Colonic mucosa (tissue), 4 donors: ENCODE measurements around the gene GRHL3. TPM values are rescaled to one million over a fixed set of nuclear protein-coding genes. Genes with fewer than 3 reads are reported as not detected.

Experiments used
- DNase-seq: peaks from one replicate; pipeline ENCODE4 v3.0.0-alpha.2; 2020
- H3K27ac ChIP-seq: fragments of 200-600 bp; one replicate; pipeline ENCODE4 v1.8.0; 2021
- H3K27me3 ChIP-seq: fragments of 200-600 bp; one replicate; pipeline ENCODE4 v1.8.0; 2021
- H3K36me3 ChIP-seq: fragments of 200-600 bp; one replicate; pipeline ENCODE4 v1.8.0; 2021
- H3K4me1 ChIP-seq: fragments of 200-600 bp; one replicate; pipeline ENCODE4 v1.8.0; 2021; ENCODE audit warnings: mild to moderate bottlenecking
- H3K4me3 ChIP-seq: fragments of 200-600 bp; one replicate; pipeline ENCODE4 v1.8.0; 2021
- H3K9ac ChIP-seq, 2 donors: one replicate each; pipeline ENCODE4 v1.7.0; 2013; ENCODE audit warnings: control low read depth in 2 of 2, low read depth in 2 of 2, low read length in 2 of 2
- H3K9me3 ChIP-seq: fragments of 200-600 bp; one replicate; pipeline ENCODE4 v1.8.0; 2021
- intact Hi-C: fragments of 100-400 bp; cut with DNase I; formaldehyde crosslinking; loops from one replicate; pipeline ENCODE4 v1.14.1; 2022
- total RNA-seq, 2 donors: library from RNA; stranded (reverse); fragmentation: NEBNext Ultra II Directional in 1 of 2; extraction: Animal tissue kit (Norgen Biotek cat#: 25700) in 1 of 2; gene quantifications; one replicate each; pipeline ENCODE4 v1.2.1, GENCODE V29; 2021
- TF ChIP-seq, protein P1 (sequence below): fragments of 200-600 bp; IDR thresholded peaks from one replicate; pipeline ENCODE4 v1.8.0; 2022; ENCODE audit warnings: antibody characterized with exemption, mild to moderate bottlenecking
- donor health status: healthy.
- donor health status: DM: no; HTN: no; CAD: no.
- donor health status: DM: no; HTN: no; CAD: no.

Gene GRHL3
- total RNA-seq, 2 donors from 2014 or later = 0.64 to 1.5 TPM

DNA sequence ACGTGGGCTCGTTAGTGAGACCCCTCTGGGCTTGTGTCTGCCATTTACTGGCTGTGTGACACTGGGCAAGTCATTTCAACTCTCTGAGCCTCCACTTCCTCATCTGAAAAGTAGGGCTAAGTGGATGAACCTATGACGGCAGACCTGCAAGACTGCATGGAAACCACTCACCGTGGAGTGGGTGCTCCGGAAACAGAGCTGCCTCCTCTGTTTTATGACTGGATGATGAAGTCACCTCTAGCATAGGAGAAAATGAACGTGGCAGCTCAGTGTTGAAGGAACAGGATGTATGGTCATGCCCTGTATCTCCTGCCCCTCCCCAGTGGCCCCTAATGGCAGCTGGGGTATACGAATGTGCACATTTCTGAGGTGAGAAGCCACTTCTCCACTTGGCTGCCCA, 53.9 kb downstream of the GRHL3 start:
- DNase-seq = no peak
- Histone ChIP-seq H3K36me3 (no peaks in the 10 kb centered on the region), H3K4me3 (no peak overlapping the region), H3K27ac (no peak overlapping the region), H3K9me3 (no peaks in the 10 kb centered on the region), H3K27me3 (no peaks in the 10 kb centered on the region), H3K4me1 (no peaks in the 10 kb centered on the region), H3K9ac (no peak overlapping the region)
- intact Hi-C loops = no loop called here
- TF ChIP-seq, protein P1, sequence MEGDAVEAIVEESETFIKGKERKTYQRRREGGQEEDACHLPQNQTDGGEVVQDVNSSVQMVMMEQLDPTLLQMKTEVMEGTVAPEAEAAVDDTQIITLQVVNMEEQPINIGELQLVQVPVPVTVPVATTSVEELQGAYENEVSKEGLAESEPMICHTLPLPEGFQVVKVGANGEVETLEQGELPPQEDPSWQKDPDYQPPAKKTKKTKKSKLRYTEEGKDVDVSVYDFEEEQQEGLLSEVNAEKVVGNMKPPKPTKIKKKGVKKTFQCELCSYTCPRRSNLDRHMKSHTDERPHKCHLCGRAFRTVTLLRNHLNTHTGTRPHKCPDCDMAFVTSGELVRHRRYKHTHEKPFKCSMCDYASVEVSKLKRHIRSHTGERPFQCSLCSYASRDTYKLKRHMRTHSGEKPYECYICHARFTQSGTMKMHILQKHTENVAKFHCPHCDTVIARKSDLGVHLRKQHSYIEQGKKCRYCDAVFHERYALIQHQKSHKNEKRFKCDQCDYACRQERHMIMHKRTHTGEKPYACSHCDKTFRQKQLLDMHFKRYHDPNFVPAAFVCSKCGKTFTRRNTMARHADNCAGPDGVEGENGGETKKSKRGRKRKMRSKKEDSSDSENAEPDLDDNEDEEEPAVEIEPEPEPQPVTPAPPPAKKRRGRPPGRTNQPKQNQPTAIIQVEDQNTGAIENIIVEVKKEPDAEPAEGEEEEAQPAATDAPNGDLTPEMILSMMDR = no peak

DNA sequence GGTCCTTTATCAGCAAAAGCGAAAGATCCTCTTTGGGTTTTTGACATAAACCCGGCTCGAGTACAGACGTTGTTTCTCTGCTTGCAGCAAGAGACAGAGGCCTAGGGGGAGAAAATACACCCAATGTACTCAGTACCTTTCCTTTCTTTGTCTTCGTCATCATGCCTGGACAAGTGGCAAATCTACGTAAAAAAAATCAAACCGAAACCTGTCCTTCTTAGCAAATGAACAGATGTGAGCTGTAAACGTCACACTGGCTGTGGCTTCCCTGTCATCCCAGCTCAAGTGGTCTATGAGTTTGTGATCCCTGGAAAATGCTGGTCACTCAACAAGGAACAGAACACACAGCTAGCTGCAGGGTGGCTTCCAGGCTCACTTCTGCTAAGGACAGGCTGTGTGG, 54.6 kb downstream of the GRHL3 start:
- intact Hi-C loops = no loop called here
- no peaks in the 10 kb centered on the region for H3K9me3 ChIP-seq
- DNase-seq = no peak
- TF ChIP-seq, protein P1 = no peak
- H3K27ac ChIP-seq = no peak overlapping the region
- no peak overlapping the region for H3K4me3 ChIP-seq
- no peaks in the 10 kb centered on the region for H3K36me3 ChIP-seq
- H3K9ac ChIP-seq = no peak overlapping the region
- H3K4me1 ChIP-seq = no peaks in the 10 kb centered on the region
- H3K27me3 ChIP-seq = no peaks in the 10 kb centered on the region

DNA sequence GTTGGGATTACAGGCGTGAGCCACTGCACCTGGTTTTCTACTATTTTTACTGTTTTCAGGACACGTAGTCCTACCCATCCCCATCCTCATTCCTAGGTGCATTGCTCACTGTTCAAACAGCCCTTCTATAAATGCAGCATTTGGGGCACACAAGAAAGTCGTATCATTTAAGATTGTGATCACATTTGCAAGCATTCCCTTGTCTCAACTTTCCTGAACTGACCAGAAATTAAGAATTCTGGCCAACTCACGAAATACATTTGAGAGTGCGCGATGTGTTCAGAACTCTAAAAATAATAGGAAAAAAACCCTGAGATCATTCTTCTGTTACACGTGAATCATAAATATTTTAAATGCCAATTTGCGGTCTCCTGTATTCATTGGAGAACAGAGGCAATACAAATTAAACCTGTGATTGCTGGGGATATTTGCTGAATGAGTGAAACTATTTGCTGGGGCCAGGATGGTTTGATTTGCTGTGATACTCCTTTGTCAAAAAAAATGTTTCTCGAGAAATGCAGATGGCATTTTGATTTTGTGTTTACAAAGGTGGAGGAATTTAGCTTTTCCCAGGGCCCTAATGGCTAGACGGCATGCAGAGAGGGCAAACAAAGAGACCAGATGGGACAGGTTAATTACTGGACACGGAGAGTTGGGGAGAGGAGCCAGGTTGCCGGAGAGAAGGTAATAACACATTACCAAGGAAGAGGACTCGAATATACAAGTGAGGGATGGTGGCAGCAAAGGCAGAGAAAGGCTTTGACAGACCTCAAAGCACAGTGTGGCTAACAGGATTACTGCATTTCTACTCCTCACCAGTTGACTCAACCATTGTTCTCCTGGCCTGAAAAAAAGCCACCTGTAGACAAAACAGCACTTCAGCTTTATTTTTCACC, 56.0 kb downstream of the GRHL3 start:
- no peak overlapping the region for H3K9ac ChIP-seq
- intact Hi-C loops = no loop called here
- no peaks in the 10 kb centered on the region for H3K27me3 ChIP-seq
- TF ChIP-seq, protein P1 = no peak
- H3K4me1 ChIP-seq = no peaks in the 10 kb centered on the region
- H3K36me3 ChIP-seq = no peaks in the 10 kb centered on the region
- no peak overlapping the region for H3K4me3 ChIP-seq
- H3K27ac ChIP-seq = no peak overlapping the region
- no peak for DNase-seq
- H3K9me3 ChIP-seq = no peaks in the 10 kb centered on the region

DNA sequence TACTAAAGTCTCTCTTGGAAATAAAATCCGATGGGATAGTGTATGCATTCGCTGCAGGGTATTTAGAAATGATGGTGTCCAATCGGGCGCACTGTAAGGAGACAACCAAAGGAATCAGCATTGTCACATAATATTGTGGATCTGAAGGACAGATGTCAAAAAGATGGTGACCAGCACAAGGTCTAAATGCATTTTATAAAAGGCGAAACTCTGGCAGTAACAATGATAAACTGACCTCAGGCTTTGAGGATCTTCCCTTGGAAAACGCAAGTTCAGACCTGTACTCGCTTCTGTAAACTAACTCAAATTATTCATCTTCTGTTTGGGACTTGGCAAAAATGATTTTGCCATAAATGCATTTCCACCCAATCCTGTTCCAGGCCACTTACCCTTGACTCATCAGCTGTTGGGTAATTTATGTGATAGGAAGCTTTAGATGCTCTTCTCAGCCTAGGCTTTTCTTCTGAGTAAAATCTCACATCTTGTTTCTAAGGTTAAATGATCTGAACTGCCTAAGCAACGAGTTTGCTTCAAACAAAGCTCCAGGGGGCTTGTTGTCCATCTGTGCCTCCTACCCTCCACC, 60.7 kb downstream of the GRHL3 start:
- Histone ChIP-seq H3K27me3 (no peaks in the 10 kb centered on the region), H3K4me3 (no peak overlapping the region), H3K27ac (no peak overlapping the region), H3K4me1 (peaks cover 9% of the 10 kb centered on the region), H3K9ac (no peak overlapping the region), H3K36me3 (no peaks in the 10 kb centered on the region), H3K9me3 (no peaks in the 10 kb centered on the region)
- peak; percentile 7 for DNase-seq
- intact Hi-C loops = no loop called here
- TF ChIP-seq, protein P1 = no peak

DNA sequence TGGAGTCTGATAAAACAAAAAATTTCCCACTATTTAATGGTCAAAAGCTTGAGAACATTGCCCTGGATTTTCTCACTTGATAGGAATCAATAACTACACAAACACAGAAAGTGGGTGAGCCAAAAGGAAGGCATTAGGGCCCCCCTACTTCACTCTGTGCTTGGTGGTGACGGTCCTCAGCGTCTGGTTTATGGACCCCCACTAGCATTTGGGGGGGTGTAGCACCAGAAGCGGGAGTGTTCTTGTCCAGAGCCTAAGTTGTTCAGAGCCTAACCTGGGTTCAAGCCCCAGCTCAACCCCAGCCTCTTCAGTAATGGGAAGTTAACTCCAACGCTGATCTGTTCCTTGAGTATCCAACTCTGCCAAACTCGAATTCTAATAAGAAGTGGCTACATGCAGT, 61.4 kb downstream of the GRHL3 start:
- Histone ChIP-seq H3K9ac (no peak overlapping the region), H3K27ac (peak overlapping the region; percentile 24), H3K27me3 (no peaks in the 10 kb centered on the region), H3K36me3 (no peaks in the 10 kb centered on the region), H3K9me3 (no peaks in the 10 kb centered on the region), H3K4me3 (no peak overlapping the region), H3K4me1 (peaks cover 13% of the 10 kb centered on the region)
- DNase-seq = peak; percentile 17
- intact Hi-C loops = no loop called here
- TF ChIP-seq, protein P1 = no peak
